GM12801 (cell line): Measurements from ENCODE around the gene BCAS3.

Source experiments
- TF ChIP-seq, protein P1 (sequence below): IDR thresholded peaks from one replicate; pipeline ENCODE4 v1.5.1; 2011; ENCODE audit warnings: control low read depth; ENCODE audit not compliant: insufficient read length; ENCODE audit errors: extremely low read depth

The BCAS3 gene

DNA sequence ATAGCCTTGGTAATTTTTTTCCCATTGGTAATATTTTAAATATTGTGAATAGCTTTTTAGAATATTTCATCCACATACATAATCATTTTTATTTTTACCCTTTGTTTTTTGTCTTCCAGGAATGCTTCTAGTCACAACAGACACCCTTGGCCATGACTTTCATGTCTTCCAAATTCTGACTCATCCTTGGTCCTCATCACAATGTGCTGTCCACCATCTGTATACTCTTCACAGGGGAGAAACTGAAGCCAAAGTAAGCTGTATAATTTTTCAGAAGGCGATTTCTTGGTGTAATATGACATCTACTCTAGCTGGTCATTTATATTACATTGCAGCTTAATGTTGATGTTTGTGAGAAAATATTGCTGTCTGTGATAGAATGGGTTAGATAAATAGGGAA lies 269.4 kb downstream of the BCAS3 start:
- TF ChIP-seq, protein P1, sequence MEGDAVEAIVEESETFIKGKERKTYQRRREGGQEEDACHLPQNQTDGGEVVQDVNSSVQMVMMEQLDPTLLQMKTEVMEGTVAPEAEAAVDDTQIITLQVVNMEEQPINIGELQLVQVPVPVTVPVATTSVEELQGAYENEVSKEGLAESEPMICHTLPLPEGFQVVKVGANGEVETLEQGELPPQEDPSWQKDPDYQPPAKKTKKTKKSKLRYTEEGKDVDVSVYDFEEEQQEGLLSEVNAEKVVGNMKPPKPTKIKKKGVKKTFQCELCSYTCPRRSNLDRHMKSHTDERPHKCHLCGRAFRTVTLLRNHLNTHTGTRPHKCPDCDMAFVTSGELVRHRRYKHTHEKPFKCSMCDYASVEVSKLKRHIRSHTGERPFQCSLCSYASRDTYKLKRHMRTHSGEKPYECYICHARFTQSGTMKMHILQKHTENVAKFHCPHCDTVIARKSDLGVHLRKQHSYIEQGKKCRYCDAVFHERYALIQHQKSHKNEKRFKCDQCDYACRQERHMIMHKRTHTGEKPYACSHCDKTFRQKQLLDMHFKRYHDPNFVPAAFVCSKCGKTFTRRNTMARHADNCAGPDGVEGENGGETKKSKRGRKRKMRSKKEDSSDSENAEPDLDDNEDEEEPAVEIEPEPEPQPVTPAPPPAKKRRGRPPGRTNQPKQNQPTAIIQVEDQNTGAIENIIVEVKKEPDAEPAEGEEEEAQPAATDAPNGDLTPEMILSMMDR: no peak

DNA sequence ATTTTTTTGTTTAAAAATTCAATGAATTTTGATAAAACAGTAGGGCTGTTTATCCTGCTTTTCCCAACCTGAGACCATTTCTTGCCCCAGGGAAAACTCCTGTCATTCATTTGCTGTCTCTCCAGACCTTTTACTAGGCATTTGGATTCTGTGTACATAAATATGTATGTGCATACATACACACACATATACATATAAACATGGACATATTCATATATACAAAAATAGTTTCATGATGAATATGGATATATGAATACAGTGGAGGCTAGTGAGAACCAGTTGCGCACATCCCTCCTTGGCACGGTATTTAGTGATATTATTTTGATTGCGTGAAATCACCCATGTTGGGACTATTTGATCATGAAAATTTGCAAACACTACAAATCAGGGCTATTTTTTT lies 269.9 kb downstream of the BCAS3 start:
- TF ChIP-seq, protein P1: no peak

DNA sequence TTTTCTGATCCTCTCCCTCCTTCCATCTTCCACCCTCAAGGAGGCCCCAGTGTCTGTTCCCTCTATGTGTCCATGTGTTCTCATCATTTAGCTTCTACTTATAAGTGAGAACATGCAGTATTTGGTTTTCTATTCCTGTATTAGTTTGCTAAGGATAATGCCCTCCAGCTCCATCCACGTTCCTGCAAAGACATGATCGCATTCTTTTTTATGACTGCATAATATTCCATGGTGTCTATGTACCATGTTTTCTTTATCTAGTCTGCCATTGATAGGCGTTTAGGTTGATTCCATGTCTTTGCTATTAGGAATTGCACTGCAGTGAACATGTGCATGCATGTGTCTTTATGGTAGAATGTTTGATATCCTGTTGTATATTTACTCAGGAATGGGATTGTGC lies 275.1 kb downstream of the BCAS3 start:
- TF ChIP-seq, protein P1: no peak

DNA sequence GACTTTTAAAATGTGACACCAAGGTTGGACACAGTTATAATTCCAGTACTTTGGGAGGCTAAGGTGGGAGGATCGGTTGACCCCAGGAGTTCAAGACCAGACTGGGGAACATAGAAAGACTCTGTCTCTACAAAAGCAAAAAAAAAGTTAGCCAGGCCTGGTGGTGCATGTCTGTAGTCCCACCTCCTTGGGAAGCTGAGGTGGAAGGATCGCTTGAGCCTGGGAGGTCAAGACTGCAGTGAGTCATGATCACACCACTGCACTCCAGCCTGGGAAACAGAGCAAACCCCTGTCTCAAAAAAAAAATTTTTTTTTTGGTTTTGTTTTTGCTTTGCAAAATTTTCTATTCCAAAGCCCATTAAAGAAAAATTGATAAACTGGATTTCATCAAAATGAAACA lies 281.4 kb downstream of the BCAS3 start:
- TF ChIP-seq, protein P1: no peak

DNA sequence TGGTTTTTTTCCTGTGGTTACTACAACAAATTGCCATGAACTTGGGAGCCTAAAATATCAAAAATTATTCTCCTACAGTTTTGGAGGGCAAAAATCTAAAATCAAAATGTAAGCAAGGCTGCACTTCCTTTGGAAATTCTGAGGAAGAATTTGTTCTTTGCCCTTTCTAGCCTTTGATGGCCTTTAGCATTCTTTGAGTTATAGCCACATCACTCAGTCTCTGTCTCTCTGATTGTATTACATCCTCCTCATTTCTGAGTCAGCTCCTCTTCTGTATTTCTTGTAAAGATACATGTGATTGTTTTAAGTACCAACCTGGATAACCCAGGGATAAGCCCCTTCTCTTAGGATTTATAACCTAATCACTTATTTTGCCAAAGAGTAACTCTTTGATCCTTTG lies 282.0 kb downstream of the BCAS3 start:
- TF ChIP-seq, protein P1: no peak

DNA sequence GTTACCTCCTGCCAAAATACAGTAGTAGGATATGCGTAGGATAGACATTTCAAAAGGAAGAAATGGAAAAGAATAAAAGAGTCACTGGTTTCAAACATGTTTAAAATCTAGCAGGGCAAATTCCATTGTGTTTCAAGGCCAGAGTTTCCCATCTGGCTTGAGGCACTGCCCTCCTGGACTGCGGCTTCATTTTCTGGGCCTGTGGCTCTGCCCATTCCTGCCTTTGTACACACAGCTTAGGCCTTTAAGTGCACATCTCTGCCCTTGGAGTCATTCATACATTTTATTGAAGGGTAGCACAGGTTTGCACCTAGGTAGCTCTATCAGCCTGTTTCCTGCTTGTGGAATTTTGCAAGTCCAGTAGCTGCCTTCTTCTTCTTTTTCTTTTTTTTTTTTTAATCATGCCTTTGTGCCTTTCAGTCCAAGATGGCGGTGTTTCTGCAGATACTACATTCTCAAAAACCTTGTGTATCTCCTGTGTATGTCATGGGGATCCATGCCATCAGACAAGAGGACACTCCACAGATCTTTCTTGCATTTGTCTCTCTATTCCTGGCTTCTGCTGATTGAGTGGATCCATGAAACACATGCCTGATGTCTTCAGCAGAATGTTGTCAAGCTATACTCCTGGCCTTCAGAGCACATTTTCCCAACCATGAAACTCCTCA lies 282.9 kb downstream of the BCAS3 start:
- TF ChIP-seq, protein P1: no peak

DNA sequence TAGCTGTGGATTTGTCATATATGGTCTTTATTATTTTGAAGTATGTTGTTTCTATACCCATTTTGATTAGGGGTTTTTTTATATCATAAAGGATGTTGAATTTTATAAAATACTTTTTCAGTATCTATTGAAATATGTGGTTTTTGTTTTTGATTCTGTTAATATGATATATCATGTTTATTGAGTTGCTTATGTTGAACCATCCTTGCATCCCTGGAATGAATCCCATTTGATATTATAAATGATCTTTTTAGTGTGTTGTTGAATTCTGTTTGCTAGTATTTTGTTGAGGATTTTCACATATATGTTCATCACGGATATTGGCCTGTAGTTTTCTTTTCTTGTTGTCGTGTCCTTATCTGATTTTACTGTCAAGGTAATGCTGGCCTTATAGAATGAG lies 286.5 kb downstream of the BCAS3 start:
- TF ChIP-seq, protein P1: no peak

DNA sequence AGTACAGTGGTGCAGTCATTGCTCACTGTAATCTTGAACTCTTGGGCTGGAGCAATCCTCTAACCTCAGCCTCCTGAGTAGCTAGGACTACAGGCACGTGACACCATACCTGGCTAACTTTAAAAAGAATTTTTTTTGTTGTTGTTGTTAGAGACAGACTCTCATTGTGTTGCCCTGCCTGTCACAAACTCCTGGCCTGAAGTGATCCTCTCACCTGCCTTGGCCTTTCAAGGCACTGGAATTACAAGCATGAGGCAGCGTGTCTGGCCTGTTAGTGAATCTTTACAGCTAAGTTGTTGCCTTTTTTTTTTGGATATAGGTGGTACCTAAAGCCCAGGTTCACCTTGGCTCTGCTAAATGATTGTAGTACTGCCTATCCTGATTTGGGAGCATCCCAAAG lies 290.6 kb downstream of the BCAS3 start:
- TF ChIP-seq, protein P1: no peak
